OCI-LY1 (cell line): ENCODE measurements around the gene S100A5.

Experiments used
- H2AFZ ChIP-seq: fragments of 200-600 bp; sonication (generic), shearing (Covaris generic); 2 replicates; pipeline ENCODE4 v1.6.0; 2014; ENCODE audit warnings: antibody characterized with exemption, mild to moderate bottlenecking, low read length
- H3F3A ChIP-seq: fragments of 200-600 bp; sonication (generic), shearing (Covaris generic); 2 replicates; pipeline ENCODE4 v1.6.0; 2014; ENCODE audit warnings: mild to moderate bottlenecking, antibody characterized with exemption, low read length, moderate library complexity; ENCODE audit not compliant: insufficient read depth
- H3K27ac ChIP-seq: fragments of 200-600 bp; sonication (generic); 2 replicates; pipeline ENCODE4 v1.5.1; 2014; ENCODE audit warnings: low read length, mixed run types, mild to moderate bottlenecking, low read depth; ENCODE audit not compliant: poor library complexity, severe bottlenecking
- H3K27me3 ChIP-seq: fragments of 200-600 bp; sonication (generic); 2 replicates; pipeline ENCODE4 v1.6.0; 2014; ENCODE audit warnings: antibody characterized with exemption, mild to moderate bottlenecking, low read length, moderate library complexity; ENCODE audit not compliant: insufficient read depth
- H3K36me3 ChIP-seq: fragments of 200-600 bp; sonication (generic); 2 replicates; pipeline ENCODE4 v1.6.1; 2014; ENCODE audit warnings: mild to moderate bottlenecking, antibody characterized with exemption, low read length, moderate library complexity, mixed read lengths; ENCODE audit not compliant: insufficient read depth
- H3K4me1 ChIP-seq: fragments of 200-600 bp; sonication (generic); 2 replicates; pipeline ENCODE4 v1.5.1; 2014; ENCODE audit warnings: mild to moderate bottlenecking, low read length, moderate library complexity; ENCODE audit not compliant: insufficient read depth, severe bottlenecking
- H3K4me2 ChIP-seq: fragments of 200-600 bp; sonication (generic), shearing (Covaris generic); 2 replicates; pipeline ENCODE4 v1.6.1; 2014; ENCODE audit warnings: low read length
- H3K4me3 ChIP-seq: fragments of 200-600 bp; sonication (generic); 2 replicates; pipeline ENCODE4 v1.5.1; 2014; ENCODE audit warnings: low read length, low read depth, mild to moderate bottlenecking, mixed read lengths; ENCODE audit not compliant: poor library complexity, severe bottlenecking
- H3K79me2 ChIP-seq: fragments of 200-600 bp; shearing (Covaris generic); 2 replicates; pipeline ENCODE4 v1.6.1; 2016; ENCODE audit warnings: mixed run types, low read length, mixed read lengths; ENCODE audit not compliant: insufficient read depth
- H3K9ac ChIP-seq: fragments of 200-600 bp; sonication (generic), shearing (Covaris generic); 2 replicates; pipeline ENCODE4 v1.6.1; 2014; ENCODE audit warnings: mild to moderate bottlenecking, low read length, mixed read lengths
- H3K9me2 ChIP-seq: fragments of 200-600 bp; sonication (generic), shearing (Covaris generic); 2 replicates; pipeline ENCODE4 v1.6.1; 2014; ENCODE audit warnings: low read depth, mild to moderate bottlenecking, low read length, mixed read lengths
- H3K9me3 ChIP-seq: fragments of 200-600 bp; shearing (Covaris generic); 2 replicates; pipeline ENCODE4 v1.6.1; 2014; ENCODE audit warnings: low read length, mixed read lengths
- H4K20me1 ChIP-seq: fragments of 200-600 bp; sonication (generic), shearing (Covaris generic); 2 replicates; pipeline ENCODE4 v1.6.0; 2016; ENCODE audit warnings: mild to moderate bottlenecking, low read length; ENCODE audit not compliant: insufficient read depth
- EZH2 ChIP-seq: fragments of 200-600 bp; sonication (generic), shearing (Covaris generic); IDR thresholded peaks from 2 replicates; pipeline ENCODE4 v1.8.0; 2017; ENCODE audit warnings: borderline replicate concordance, mixed run types, mild to moderate bottlenecking, antibody characterized with exemption, low read length, moderate library complexity, mixed read lengths
- TF ChIP-seq, protein P1 (sequence below): fragments of 200-600 bp; sonication (generic), shearing (Covaris generic); IDR thresholded peaks from 2 replicates; pipeline ENCODE4 v1.5.1; 2017; ENCODE audit warnings: mild to moderate bottlenecking, antibody characterized with exemption, low read length, moderate library complexity, mixed read lengths

The S100A5 gene

DNA sequence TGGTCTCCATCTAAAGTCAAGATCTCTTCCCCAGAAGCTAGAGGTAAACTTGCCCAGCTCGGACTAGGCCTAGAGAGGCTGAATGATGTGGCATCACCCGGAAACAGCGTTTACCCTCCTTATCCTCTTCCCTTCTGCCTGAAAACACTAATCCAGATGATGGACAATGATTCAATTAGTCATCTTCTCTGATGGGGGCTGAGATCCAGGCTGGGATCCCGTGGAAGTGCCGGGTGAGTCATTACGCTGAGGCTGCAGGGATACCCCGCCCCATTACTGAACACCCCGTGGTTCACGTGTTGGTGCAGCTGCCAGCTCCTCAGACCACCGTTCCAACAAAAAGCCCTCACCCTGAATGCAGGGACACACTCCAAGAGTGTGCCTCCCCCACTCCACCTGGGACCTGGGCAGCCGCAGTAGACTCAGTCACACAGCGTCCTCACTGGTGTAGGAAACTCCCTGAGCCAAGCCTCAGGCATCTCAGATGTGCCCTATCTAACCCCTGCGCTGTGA is 7.0 kb downstream of the S100A5 start:
- H3F3A ChIP-seq = no peaks in the 10 kb centered on the region

DNA sequence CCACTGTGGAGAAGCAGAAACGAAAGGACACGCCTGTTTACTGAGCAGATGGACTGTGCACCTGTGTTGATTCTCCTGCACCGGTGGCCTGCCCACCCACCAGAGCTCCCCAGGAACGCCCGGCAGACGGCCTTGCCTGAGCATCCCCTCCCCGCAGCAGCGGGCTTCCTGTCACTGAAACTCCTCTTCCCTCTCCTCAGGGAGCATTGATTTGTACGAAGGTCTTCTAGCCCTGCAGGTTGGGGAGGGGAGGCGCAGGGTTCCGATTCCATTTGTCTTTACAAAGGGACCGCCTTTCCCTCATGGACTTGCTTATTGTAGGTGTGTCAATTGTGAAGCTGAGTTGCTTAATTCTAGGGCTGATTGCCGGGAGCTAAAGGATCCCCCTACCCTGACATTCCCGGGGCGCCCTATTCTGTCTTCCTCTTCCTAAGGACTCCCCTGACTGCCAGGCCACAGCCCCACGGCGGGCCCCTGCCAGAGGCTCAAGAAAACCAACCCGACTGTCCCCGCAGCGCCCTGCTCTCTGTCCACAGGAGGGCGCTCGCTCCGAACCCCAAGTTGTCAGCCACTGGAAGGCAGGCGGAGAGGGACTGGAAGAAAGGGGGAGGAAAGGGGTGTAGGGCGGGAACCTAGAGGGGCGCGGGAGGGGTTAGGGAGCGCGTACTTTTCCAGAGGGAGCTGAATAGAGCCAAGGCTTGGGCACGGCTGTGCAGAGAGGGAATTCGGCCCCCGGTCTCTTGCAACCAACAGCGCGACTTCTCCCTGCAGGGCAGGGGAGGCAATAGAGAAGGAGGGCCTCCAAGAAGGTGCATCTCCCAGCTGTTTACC is 7.8 kb downstream of the S100A5 start:
- Histone ChIP-seq H3K4me3 (no peak overlapping the region), H3F3A (no peaks in the 10 kb centered on the region), H2AFZ (no peak overlapping the region), H3K4me2 (no peak overlapping the region), H3K79me2 (no peaks in the 10 kb centered on the region), H3K27ac (no peak overlapping the region), H4K20me1 (no peaks in the 10 kb centered on the region), H3K4me1 (peaks cover 7% of the 10 kb centered on the region), H3K9me3 (no peaks in the 10 kb centered on the region), H3K9ac (no peak overlapping the region), H3K27me3 (no peaks in the 10 kb centered on the region), H3K36me3 (no peaks in the 10 kb centered on the region), H3K9me2 (no peaks in the 10 kb centered on the region)
- TF ChIP-seq, protein P1, sequence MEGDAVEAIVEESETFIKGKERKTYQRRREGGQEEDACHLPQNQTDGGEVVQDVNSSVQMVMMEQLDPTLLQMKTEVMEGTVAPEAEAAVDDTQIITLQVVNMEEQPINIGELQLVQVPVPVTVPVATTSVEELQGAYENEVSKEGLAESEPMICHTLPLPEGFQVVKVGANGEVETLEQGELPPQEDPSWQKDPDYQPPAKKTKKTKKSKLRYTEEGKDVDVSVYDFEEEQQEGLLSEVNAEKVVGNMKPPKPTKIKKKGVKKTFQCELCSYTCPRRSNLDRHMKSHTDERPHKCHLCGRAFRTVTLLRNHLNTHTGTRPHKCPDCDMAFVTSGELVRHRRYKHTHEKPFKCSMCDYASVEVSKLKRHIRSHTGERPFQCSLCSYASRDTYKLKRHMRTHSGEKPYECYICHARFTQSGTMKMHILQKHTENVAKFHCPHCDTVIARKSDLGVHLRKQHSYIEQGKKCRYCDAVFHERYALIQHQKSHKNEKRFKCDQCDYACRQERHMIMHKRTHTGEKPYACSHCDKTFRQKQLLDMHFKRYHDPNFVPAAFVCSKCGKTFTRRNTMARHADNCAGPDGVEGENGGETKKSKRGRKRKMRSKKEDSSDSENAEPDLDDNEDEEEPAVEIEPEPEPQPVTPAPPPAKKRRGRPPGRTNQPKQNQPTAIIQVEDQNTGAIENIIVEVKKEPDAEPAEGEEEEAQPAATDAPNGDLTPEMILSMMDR = peak; percentile 95
- no peak for TF ChIP-seq EZH2

More for the DNA sequence above, 7.0 kb downstream of the S100A5 start:
- Histone ChIP-seq H3K27me3 (no peaks in the 10 kb centered on the region), H4K20me1 (no peaks in the 10 kb centered on the region), H3K27ac (no peak overlapping the region), H3K79me2 (no peaks in the 10 kb centered on the region), H2AFZ (no peak overlapping the region), H3K9me3 (no peaks in the 10 kb centered on the region), H3K4me1 (peaks cover 7% of the 10 kb centered on the region), H3K36me3 (no peaks in the 10 kb centered on the region), H3K9me2 (no peaks in the 10 kb centered on the region), H3K4me3 (no peak overlapping the region), H3K9ac (no peak overlapping the region), H3K4me2 (no peak overlapping the region)
- TF ChIP-seq, protein P1 = no peak
- no peak for TF ChIP-seq EZH2

DNA sequence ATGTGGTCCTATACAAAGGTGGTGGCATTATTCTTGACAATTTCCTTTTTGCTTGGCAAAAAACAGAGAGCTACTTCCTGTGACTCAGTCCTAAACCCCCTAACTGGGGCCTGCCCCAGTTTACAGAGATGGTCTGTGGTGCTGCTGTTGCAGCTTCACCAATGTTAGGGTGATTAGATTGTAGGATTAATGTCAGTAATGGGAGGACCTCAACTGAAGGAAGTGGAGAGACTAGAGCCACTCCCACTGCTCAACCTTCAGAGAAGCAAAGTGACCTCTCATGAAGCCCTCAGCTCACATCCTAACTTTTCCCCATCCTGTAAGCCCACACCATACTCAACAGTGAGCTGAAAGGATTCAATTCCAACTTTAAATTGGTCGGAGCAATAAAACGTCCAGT is 8.6 kb downstream of the S100A5 start:
- H3K4me2 ChIP-seq = no peak overlapping the region
- no peaks in the 10 kb centered on the region for H3K79me2 ChIP-seq
- H3K9me2 ChIP-seq = no peaks in the 10 kb centered on the region
- no peak overlapping the region for H3K27ac ChIP-seq
- no peaks in the 10 kb centered on the region for H4K20me1 ChIP-seq
- no peak overlapping the region for H3K4me3 ChIP-seq
- H3K4me1 ChIP-seq = peaks cover 7% of the 10 kb centered on the region
- TF ChIP-seq EZH2 = no peak
- TF ChIP-seq, protein P1 = no peak
- H3K27me3 ChIP-seq = peaks cover 2% of the 10 kb centered on the region; the same call in 1 of the 2 replicates
- H3F3A ChIP-seq = no peaks in the 10 kb centered on the region
- H3K9me3 ChIP-seq = no peaks in the 10 kb centered on the region
- H3K36me3 ChIP-seq = no peaks in the 10 kb centered on the region
- no peak overlapping the region for H3K9ac ChIP-seq
- no peak overlapping the region for H2AFZ ChIP-seq
